Thyroid gland (tissue), 4 donors: ENCODE data around the gene EPHA10.

Source experiments
- CTCF ChIP-seq, 6 experiments: fragments of 200-600 bp in 3 of 6; fragments of 450-650 bp in 3 of 6; sonication (generic) in 3 of 6; IDR thresholded peaks; one replicate each; pipeline ENCODE4 v1.5.1; 2016 to 2019; ENCODE audit warnings: antibody characterized with exemption in 6 of 6, mild to moderate bottlenecking in 2 of 6, inconsistent platforms in 1 of 6, moderate library complexity in 1 of 6
- POLR2A ChIP-seq, 2 donors: fragments of 450-650 bp; IDR thresholded peaks; one replicate each; pipeline ENCODE4 v1.6.1; 2017; ENCODE audit warnings: antibody characterized with exemption in 2 of 2, mild to moderate bottlenecking in 2 of 2, moderate library complexity in 1 of 2

DNA sequence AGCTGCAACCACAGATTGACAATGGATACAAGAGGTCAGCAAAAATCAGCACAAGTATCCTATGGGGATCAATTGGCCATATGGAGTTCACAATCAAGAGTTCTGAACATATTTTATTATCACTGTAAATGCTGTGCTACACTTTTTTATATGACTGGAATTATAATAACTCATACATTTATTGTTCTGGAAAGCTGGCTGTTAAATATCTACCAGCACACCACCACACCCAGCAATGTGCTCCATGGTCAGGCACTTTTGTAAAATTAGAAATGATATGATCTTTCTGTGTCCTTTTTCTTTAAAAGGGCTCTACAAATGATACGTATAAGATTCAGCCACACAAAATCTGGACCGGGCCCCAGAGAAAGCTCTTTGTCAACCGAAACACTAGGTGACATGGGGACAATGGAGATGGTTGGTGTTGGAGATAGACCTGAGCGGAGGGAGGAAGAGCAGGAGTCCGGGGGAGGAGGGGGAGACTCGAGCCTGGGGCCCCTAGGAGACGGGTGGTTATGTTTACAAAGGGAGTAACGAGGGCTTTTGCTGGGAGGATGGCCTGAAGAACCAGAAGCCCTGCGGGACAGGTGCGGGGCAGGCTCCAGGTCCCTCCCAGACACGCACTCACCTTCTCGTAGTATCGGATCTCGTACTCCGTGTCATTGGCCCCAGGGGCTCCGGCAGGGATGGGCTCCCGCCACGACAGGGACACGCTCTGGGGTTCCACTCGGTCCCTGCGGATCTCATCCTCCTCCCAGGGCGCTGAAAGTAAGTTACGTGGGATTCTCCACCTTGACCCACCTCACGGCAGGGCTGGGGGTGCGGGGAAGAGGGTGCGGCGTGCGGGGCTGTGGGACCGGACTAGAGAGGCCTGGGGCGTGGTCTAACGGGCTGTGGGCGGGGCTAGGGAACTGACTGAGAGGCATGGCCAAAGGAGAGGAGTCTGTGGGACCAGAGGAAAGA lies 30.0 kb downstream of the EPHA10 start:
- TF ChIP-seq CTCF (IDR thresholded peaks at IDR 0.05) (no peak), POLR2A (IDR thresholded peaks at IDR 0.05) (no peak)
